Embryonic facial prominence (tissue), 1 donor: ENCODE results near the gene MACROD2.

Experiments
- DNase-seq: peaks from one replicate; pipeline ENCODE4 v3.0.0-alpha.2; 2016; ENCODE audit errors: extremely low spot score

Gene MACROD2

GRCh38 chr20:14335052-14335451 is 339.7 kb downstream of the MACROD2 start:
- DNase-seq: no peak

DNA sequence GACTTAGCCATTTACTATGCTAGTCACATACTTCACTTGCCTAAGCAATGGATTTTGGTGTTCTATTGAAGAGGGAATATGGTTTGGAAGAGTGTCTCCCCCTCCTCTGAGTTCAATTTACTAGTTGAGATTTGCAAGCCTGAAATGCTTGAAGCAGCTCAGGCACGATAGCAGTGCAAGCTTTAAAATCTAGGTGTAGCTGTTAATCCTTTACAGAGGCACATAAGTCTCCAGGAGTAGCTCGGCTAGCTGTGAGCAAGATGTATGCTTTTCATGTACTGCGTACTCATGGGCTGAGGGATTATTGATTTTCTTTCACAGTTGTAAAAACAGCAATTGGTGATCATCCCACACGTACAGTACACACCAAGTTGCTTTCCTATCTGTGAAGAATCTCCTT is 341.4 kb downstream of the MACROD2 start:
- DNase-seq: no peak

DNA sequence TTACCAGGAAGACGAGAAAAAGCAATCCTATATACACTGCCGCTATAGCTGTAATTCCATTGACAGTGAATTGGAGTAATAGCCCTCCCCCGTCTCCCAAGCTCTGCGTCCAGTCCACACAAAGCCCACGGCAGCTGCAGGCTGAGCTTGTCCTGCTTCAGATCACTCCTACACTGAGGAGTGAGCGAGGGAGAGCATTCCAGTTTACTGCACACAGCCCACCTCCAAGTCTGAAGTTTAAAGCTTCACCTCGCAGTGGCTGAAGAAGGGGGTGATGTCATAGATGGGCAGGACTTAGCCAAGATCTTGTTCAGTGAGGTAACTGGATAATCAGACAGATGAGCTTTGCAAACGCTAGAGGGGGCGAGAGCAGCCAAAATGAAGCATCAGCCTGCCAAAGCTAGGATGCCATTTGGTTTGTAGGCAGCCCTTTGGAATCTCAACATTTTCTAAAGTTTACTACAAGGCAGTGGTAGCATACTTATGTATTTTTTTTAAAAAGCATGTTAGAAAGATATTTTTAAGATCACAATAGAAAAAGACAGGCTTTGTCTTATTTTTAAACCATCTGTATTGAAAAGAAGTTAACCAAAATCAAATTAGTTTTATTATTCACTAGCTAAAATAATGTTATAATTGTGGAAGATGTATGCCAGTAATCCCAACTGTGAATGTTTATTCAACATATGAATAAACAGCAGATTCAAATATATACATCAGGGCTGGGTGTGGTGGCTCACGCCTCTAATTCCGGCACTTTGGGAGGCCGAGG is 342.3 kb downstream of the MACROD2 start, which contains the start of gene FLRT3:
TSS of gene FLRT3 (minus strand) at position 213 of the 772 bp plus-strand sequence. CDS start 10,106 bp downstream, outside the sequence.
- DNase-seq: peak; percentile 98

DNA sequence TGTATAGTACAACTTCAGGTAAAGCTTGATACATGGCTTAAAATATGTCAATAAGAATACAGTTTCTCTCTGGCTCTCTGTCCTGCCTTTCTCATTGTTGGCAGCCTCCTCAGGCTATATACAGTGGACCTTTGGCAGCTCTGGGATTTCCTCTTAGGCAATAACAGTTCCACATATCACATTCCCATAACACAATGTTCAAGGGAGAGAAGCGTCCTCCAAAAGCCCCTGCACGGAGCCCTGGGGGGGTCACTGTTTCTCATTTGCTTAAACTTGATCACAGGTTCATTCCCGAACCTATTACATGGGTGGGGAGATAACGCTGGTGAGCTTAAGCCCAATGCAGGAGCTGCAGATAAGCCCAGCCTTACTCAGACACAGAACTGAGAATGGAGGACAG is 346.5 kb downstream of the MACROD2 start:
- DNase-seq: no peak

DNA sequence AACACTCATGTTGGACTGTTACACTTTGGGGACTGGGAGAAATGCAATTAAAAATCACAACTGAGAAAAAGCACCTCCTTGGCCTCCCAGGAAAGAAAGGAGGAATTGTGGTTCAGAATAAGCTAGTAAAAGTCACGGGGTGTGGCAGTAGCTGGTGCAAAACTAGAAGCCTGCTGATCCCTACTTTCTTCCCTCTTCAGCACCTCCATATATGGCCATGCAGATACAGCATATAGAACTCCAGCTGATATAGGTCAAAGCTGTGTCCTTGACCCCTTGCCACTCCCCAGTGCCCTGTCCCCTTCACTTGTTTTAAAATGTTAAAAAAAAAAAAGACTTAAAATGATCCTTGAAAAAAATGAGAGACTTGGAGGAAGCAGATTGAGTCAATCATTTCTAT is 347.6 kb downstream of the MACROD2 start:
- DNase-seq: no peak

DNA sequence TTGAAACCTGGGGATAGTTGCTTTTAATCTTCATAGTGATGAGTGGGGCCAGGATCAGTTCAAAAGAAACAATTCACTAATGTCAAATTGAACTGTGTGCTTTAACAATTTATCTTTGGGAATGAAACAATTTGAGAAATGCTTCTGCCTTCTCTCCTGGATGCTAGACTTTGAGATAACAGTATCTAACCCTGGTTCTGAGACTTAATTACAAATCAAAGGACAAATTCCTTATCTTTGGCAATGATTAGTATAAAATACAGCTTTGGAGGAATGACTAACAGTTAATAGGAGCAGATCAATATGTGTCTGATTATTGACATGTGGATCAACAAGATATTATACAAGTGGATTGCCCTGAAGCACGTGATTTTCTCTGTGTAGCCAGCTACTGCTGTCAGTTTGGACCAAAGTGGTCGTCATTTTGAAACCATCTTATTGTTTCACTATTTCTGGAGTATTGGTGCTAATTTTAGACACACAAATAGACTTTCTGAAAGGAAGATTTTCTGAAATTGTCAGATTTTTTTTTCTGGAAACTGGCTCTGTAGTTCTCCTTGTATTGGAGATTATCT is 348.3 kb downstream of the MACROD2 start:
- no peak for DNase-seq

DNA sequence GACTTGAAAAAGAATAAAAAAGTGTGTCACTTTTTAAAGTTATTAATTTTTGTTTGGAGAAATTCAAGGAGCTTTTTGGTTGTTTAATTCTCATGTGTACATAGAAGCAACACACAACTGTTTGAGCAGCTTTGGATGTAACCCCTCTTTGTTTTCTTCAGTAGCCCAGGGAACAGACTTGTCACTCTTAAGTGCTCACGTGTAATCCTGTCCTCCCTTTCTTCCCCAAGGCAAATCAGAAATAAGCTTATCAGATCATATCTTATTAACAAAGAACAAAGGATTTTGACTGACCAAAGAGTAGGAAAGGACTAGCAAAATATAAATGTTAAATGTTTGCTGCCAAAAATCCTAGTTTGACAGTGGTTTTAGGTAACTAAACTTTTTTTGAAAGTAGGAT is 349.4 kb downstream of the MACROD2 start:
- DNase-seq: no peak

GRCh38 chr20:14355791-14356190 is 360.5 kb downstream of the MACROD2 start:
- DNase-seq: no peak

DNA sequence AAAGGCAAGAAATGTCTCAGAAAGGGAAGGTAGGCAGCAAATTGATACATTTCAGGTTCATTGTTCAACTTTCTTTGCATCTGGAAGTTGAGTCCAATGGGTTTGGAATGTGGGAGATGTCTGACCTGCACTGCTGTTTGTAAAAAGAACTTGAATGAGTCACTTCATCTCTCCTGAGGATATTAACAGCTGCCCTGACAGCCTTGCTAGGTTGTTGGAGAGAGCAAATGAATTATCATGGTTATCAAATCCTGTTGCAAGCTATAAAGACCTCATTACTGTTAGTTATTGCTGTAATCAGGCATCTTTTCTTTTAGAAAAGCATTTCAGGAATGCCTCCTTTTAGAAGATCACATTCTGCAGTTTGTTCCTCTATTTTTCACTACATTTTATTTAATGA is 365.1 kb downstream of the MACROD2 start:
- DNase-seq: no peak

DNA sequence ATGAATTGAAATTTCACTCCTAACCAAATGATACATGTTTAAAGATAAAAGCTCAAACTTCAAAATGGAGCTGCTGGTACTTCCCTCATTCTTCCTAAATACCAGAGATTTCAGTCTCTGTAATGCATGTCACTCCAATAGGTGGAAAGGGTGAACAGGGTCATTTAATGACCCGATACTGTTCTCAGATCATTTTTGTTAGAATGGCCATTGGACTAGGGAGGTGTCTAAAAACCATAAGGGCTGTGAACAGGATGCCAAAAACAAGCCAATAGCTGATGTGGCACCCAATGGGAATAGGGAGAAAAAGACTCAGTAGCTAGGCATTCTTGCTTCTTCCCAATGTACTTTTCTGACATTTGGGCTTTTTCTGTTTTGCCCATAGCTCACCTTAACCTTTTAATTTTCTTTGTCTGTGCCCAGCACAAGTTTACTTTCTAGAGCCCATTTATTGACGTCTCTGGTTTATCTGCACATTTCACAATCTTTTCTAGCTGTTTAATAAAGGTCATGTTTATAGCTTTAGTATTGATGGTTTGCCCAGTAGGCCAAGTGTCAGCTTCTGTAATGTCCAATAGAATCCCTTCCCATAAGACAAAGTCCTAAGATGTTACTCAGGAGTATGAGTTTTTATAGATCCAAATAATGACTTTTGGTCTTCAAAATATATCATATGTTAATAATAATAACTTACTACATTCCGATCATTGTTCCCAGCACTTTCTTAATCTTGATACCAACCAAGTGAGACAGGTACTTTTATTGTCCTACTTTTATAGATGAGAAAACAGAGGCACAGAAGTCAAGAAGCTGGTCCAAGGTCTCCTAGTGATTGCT is 366.4 kb downstream of the MACROD2 start:
- no peak for DNase-seq

DNA sequence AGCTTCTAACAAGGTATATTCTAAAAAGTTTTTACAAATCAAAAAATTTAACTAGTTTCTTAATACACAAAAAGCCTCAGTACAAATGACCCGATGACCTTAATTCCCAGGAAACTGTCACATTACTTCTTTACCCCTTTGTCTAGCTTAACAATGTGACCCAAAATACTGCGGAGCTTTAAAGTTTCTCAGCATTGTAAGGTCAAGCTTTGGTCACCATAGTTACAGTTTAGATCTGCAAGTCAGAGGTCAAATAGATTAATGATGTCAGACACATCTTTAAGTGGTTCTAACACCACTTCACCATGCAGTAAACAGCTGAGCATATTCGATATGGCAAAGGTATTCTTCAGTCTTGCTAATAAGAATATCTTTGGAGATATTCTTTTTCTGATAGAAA is 378.9 kb downstream of the MACROD2 start:
- DNase-seq: no peak

DNA sequence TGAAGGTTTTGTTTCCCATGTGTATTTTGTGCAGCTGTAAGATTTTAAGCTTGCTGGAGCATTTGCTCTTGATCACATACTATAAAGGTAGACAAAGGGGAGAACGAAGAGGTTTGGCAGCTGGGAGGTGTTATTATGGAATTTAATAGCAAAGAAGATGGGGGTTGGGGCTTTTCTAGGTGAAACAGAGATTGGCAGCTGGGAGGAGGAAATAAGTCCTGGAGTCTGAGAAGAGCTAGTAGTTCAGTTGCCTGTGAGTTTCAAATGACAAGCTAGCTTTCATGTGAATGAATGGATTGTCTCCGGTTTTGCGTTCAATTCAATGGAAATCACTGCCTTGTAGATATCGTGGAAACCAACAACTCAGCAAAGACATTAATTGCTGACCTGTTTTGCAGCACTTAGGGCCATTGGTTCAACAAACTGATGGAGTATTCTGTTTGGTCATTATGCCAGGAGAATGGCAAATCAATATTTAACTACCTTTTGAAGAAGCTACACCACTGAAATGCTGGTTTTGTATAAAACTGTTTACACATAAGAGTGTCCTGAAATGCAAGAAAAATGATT is 380.2 kb downstream of the MACROD2 start:
- no peak for DNase-seq

- no peak for DNase-seq
Observed at GRCh38 chr20:14378326-14378725, 383.0 kb downstream of the MACROD2 start.

- no peak for DNase-seq
Observed at GRCh38 chr20:14383335-14383734, 388.0 kb downstream of the MACROD2 start.

DNA sequence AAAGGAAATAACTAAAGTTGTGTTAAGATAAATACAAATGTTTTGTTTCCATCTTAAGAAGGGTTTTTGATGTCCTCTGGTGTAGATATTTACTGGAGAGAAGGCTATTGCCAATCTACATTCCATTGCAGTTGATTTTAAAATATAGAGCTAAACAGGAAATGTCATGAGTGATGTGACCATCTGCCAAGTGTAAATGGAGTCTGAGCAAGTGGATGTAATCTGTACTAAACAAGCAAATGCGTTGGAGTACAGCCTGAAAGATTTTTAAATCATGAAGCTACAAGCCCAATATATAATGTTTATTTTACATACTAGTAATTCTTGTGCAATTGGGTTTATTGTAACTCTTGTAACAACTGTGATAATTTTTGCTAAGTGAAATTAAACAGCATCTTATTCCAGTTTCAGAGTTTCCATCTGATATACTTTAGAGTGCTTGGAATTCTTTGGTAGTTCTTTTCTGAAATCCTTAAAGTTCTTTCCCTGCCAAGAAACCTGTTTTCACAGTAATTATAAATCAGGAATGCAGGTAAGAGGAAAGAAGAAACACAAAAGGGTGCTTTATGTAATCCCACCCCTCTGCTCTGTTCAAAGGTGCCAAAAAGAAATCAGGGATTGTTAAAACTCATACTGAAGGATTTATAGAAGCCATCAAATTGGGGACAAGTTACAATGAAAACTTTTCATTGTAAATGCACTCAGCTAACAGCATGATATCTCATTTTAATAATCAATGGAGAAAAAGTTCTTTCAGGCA is 389.3 kb downstream of the MACROD2 start:
- DNase-seq: no peak

DNA sequence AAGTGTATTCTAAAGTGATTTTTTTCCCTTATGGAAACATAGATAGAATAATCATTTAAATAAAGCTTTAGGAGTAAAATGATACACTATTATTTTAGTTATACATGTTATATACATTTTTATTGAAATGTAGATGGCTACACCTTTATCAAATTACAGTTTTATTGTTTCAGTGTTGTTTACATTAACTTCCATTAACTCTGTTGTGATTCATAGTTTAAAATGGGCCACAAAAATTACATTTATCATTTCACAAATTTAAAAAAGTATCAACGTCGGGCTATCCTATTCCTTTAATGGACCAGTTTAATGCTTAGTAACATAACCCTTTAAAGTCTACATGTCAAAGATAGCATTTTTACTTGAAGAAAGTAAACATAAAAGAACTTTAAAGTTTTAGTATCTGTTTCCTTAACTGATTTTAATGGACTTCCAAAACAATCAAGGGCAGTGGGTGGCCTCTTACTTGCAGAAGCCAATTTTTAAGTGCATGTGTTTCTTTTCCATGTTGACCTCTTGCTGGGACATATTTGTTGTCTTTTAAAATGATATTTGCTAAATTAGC is 389.9 kb downstream of the MACROD2 start:
- no peak for DNase-seq

DNA sequence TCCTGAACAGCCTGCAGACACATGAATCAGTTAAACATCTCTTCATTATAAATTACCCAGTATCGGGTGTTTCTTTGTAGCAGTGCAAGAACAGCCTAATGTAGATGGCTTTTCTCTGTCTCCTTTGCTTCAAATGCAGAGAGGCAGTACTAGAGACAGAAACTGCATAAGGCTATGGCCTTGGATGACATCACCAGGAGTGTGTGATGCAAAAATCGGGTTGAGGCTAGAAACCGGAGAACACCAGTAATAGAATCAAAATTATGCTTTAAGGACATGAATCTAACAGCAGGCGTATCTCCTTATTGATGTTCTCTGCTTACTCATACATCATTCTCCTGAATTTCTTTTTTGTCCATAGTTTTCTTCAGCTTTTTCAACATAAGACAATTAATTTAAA is 391.4 kb downstream of the MACROD2 start:
- DNase-seq: no peak

- no peak for DNase-seq
Observed at GRCh38 chr20:14401479-14402138, 406.3 kb downstream of the MACROD2 start.

- DNase-seq: no peak
Observed at GRCh38 chr20:14404515-14404914, 409.2 kb downstream of the MACROD2 start.

- no peak for DNase-seq
Observed at GRCh38 chr20:14406495-14406894, 411.2 kb downstream of the MACROD2 start.

GRCh38 chr20:14407336-14407735 is 412.0 kb downstream of the MACROD2 start:
- DNase-seq: no peak
